ENCODE measurements around the gene SLC49A3. TPM values are rescaled to one million over a fixed set of nuclear protein-coding genes. Genes with fewer than 3 reads are reported as not detected.

Gene SLC49A3
- total and polyA plus RNA-seq, 2 of the 8 experiments (the other 6 are each of a cell fraction or from before 2014, with no cell fraction given) = 5.0 to 8.8 TPM

- ChIA-PET CTCF (ENCODE audit: partially characterized antibody) (no interaction called here), POLR2A (ENCODE audit: partially characterized antibody) (interaction anchor here (0.6 to 0.7 kb wide), 2 partner anchors 14 to 329 kb away, joined by 3 to 5 read pairs; partner anchors contain the start of genes ATP5ME and MYL5)
- no peak overlapping the region for H3K4ac ChIP-seq (replicated peaks; ENCODE audit: insufficient read length, low read depth, low read length)
- no peaks in the 10 kb centered on the region for H3K27me3 ChIP-seq (replicated peaks in 1 of 4; ENCODE audit: control insufficient read depth in 3 of 4, extremely low read depth in 1 of 4, insufficient read depth in 3 of 4, low read length in 3 of 4)
- no peaks in the 10 kb centered on the region for H3K79me2 ChIP-seq (ENCODE audit: control insufficient read depth in 1 of 2, insufficient read depth in 2 of 2, low read length in 2 of 2)
- H2BK15ac ChIP-seq (ENCODE audit: low read length) = no peak overlapping the region
- no peak overlapping the region; the same call in 1 of the 2 replicates for H4K8ac ChIP-seq (ENCODE audit: extremely low read depth, insufficient read depth, low read length)
- no peak overlapping the region for H2BK5ac ChIP-seq (ENCODE audit: low read depth, low read length)
- H2BK120ac ChIP-seq (replicated peaks; ENCODE audit: low read depth, low read length) = no peak overlapping the region
- no peak overlapping the region for H4K91ac ChIP-seq (replicated peaks; ENCODE audit: insufficient read length, low read length)
- no peak overlapping the region for H3K27ac ChIP-seq (ENCODE audit: low read depth, low read length)
- H3K4me2 ChIP-seq (ENCODE audit: insufficient read depth in 1 of 2, low read depth in 2 of 2, low read length in 2 of 2) = no peak overlapping the region
- H3K14ac ChIP-seq (ENCODE audit: insufficient read length) = no peak overlapping the region
- no peak overlapping the region for H3K9ac ChIP-seq (replicated peaks in 1 of 4; ENCODE audit: extremely low read depth in 1 of 4, low read depth in 3 of 4, low read length in 3 of 4)
- H3K36me3 ChIP-seq (ENCODE audit: control insufficient read depth in 2 of 4, insufficient read depth in 4 of 4, low read length in 3 of 4) = no peaks in the 10 kb centered on the region; a peak in 1 of 8 replicates
- H3K56ac ChIP-seq (replicated peaks; ENCODE audit: insufficient read length, low read depth, low read length) = no peak overlapping the region
- FAIRE-seq = no peak
- no peaks in the 10 kb centered on the region for H3K4me1 ChIP-seq (replicated peaks in 1 of 4; ENCODE audit: control insufficient read depth in 3 of 4, insufficient read depth in 4 of 4, low read length in 3 of 4)
- H2BK12ac ChIP-seq (ENCODE audit: low read depth, low read length) = no peak overlapping the region
- H4K5ac ChIP-seq (ENCODE audit: insufficient read length, low read depth, low read length) = no peak overlapping the region
- no peak overlapping the region for H2AFZ ChIP-seq (ENCODE audit: low read length)
- no peak overlapping the region for H3K18ac ChIP-seq (ENCODE audit: extremely low read depth, low read length)
- no peak for DNase-seq (ENCODE audit: low read depth in 1 of 2, low spot score in 2 of 2)
- H2AK5ac ChIP-seq (ENCODE audit: low read depth, low read length) = no peak overlapping the region
- H3K4me3 ChIP-seq (ENCODE audit: extremely low read depth in 1 of 4, insufficient read depth in 2 of 4, low read depth in 3 of 4, low read length in 4 of 4) = no peak overlapping the region
- H3K9me3 ChIP-seq (ENCODE audit: insufficient read depth in 2 of 2, low read depth in 1 of 2, low read length in 1 of 2) = no peaks in the 10 kb centered on the region
- 95% methylated on average over 10 of the region's 10 CpGs; no CpG with 5 or more reads in 1 of the 2 experiments for WGBS, 2 experiments (ENCODE audit: extremely low coverage in 1 of 2, insufficient coverage in 1 of 2, insufficient read length in 1 of 2, insufficient replicate concordance in 2 of 2, low coverage in 1 of 2, low lambda C conversion rate in 2 of 2, missing lambda C conversion rate in 1 of 2)
- no peak overlapping the region for H3K23ac ChIP-seq (ENCODE audit: insufficient read length)
- H4K20me1 ChIP-seq (replicated peaks in 1 of 2; ENCODE audit: control insufficient read depth in 1 of 2, insufficient read depth in 2 of 2, low read length in 2 of 2) = peaks cover 0 to 22% of the 10 kb centered on the region in 2 experiments
- H2BK20ac ChIP-seq (ENCODE audit: low read length) = no peak overlapping the region
- no peaks in the 10 kb centered on the region for H3K79me1 ChIP-seq (ENCODE audit: low read depth, low read length)
- H3K23me2 ChIP-seq (ENCODE audit: low read depth, low read length) = peaks cover 7% of the 10 kb centered on the region; the same call in 1 of the 2 replicates
- TF ChIP-seq BRCA1 (IDR thresholded peaks at IDR 0.05; ENCODE audit: low read depth, low read length) (no peak), TAF1 (IDR thresholded peaks at IDR 0.05; ENCODE audit: low read depth, low read length) (no peak), ATF3 (IDR thresholded peaks at IDR 0.05; ENCODE audit: insufficient read depth, low read depth, low read length) (no peak), NANOG (IDR thresholded peaks at IDR 0.05; ENCODE audit: insufficient read depth, low read depth, low read length, poor library complexity, severe bottlenecking) (no peak)
These were observed 28.6 kb downstream of the SLC49A3 start for GRCh38 chr4:660401-660800.

Measured in H1 (cell line).